Erythroblast (primary cell): ENCODE data around the gene NXN.
"Not testable (repeated sequence)": the region's sequence is repeated elsewhere in the genome, so short reads cannot be mapped to it uniquely, and the experiment has no call there.

ENCODE experiments used
- DNase-seq, 2 experiments: peaks; one replicate each; lab custom pipeline; 2025; lab: John Stamatoyannopoulos, UW
- GATA1 ChIP-seq: IDR thresholded peaks from 2 replicates; pipeline ENCODE4 v1.6.1; 2011; ENCODE audit warnings: low read depth, mild to moderate bottlenecking, control low read depth, low read length, moderate library complexity
- POLR2A ChIP-seq: IDR thresholded peaks from 2 replicates; pipeline ENCODE4 v1.6.1; 2011; ENCODE audit warnings: mild to moderate bottlenecking, low read length

Gene NXN

DNA sequence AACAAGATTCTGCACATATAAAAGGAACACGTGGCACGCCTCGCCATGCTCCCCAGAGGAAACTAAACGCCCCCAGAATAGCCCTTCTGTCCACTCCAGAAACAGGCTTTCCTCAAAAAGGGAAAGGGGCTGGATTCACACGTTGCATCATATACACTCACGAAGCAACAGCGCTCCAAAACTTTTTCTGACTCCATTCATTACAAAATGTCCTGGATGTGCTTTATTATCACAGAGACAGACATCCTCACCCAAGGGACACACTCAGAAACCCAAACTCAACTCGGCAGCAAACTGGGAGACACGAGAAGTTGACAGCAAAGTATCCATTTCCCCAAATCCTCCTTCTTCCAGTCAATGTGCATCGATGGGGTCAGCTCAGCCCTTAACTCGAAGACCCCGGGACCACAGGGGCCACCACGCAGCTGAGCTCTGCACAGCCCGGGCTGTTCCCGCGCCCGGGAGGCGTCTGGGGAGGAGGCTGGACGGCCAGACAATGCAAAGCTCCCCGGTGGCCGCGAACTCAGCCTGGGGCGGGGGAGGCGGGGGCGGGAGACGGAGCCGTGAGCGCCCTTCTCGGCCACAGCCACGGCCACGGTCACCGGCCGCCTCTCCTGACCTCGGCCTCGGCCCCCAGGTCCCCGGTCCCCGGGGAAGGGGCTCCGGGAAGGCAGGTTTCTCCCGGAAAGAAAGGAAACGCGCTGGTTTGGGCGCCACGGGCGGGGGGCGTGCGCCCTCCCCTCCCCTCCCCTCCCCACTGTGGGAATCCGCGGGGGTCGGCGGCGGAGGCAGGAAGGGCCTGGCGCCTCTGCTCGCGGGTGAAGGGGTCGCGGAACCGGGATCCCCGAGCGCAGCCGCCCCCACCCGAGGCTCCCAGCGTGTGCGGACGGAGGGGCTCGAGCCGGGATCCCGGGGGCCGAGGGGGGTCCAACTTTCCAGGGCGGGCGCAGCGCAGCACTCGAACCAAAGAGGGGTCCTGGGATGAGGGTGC lies 1.2 kb downstream of the NXN start:
- no peak for DNase-seq
- no peak for TF ChIP-seq POLR2A
- TF ChIP-seq GATA1, result no peak

GRCh38 chr17:977166-977565 lies 2.4 kb downstream of the NXN start:
- TF ChIP-seq GATA1, result no peak
- no peak for TF ChIP-seq POLR2A

DNA sequence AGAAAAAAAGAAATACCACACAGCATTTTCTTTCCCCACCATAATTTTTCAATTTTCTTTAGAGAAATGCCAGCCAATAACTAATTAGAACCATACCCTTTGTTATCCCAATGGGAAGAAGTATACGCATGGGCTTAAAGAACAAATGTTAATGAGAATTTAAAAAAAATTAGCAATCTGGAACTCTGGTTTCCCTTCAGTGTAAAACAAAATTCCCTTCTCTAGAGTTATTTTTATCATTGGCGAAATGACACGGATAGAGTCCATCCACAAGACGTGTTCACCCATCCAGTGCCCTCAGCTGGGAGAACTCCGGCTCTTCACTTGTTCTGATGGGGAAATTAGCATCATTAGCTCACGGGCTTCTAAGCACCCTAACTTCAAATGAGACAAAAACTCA lies 3.3 kb downstream of the NXN start:
- no peak for DNase-seq
- TF ChIP-seq POLR2A (no peak), GATA1 (no peak)

More at GRCh38 chr17:977166-977565, 2.4 kb downstream of the NXN start:
- no peak for DNase-seq

GRCh38 chr17:975371-975915 lies 4.1 kb downstream of the NXN start:
- TF ChIP-seq POLR2A (no peak), GATA1 (no peak)
- DNase-seq, result no peak

DNA sequence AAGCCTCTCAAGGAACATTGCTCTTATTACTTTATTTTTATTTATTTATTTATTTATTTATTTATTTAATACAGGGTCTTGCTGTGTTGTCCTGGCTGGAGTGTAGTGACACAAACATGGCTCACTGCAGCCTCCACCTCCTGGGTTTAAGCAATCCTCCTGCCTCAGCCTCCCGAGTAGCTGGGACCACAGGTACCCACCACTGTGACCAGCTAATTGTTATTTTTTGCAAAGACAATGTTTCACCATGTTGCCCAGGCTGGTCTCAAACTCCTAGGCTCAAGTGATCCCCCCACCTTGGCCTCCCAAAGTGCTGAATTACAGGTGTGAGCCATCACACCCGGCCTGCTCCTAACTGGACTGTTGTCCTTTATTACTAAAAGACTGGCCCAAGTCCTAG lies 4.8 kb downstream of the NXN start:
- DNase-seq, result not testable (repeated sequence)

DNA sequence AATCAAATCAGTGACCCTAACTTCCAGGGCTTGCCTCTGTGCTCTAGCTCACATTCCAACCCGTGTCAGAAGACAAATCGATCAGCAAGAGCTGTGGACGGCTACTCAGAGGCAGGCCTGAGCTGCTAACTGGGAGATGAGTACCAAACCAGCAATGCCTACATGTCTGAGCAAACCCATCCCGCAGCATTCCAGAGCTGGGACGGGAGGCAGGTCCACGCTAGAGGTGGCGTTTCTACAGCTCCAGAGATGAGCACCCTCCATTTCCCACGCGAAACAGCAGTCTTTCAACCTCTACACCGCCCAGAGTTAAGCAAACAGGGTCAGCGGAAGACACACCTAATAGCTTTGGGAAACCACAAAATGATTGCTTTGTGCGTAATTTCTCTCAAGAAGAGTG lies 6.5 kb downstream of the NXN start:
- DNase-seq, result no peak
- no peak for TF ChIP-seq POLR2A
- no peak for TF ChIP-seq GATA1

DNA sequence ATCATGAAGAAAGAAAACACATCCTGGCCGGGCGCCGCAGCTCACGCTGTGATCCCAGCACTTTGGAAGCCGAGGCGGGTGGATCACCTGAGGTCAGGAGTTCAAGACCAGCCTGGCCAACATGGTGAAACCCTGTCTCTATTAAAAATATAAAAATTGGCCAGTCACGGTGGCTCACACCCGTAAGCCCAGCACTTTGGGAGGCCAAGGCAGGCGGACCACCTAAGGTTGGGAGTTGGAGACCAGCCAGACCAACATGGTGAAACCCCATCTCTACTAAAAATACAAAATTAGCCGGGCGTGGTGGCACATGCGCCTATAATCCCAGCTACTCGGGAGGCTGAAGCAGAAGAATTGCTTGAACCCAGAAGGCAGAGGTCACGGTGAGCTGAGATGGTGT lies 7.7 kb downstream of the NXN start:
- DNase-seq, result not testable (repeated sequence)

GRCh38 chr17:970364-970763 lies 9.2 kb downstream of the NXN start:
- DNase-seq, result no peak
- TF ChIP-seq GATA1 (no peak), POLR2A (no peak)

DNA sequence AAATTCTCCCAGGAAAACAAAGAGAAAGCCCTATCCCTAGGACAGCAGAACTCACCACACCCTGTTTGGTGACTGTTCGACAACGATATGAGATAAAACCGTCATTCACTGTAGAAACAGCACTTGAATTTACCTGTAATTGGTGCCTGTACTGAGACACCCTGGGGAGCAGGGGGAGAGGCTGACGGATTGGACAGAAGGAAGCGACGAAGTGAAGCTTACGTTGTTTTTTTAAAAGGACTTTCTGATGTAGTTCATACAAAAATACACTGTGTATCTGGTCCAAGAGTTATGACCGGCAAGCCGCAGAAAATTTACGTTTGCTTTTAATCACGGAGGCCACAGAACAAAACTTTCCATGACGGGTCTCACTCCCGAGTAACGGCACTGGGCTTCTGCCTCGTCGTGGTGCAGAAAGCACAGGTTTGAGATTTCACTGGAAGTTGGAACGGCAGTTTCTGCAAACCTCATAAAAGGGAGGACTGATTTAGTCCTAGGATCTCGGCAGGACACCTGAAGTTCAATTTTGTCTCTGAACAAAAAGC lies 9.7 kb downstream of the NXN start:
- peak in 1 of 2 experiments; percentile 26 for DNase-seq

GRCh38 chr17:968812-969730 lies 10.5 kb downstream of the NXN start:
- TF ChIP-seq GATA1, result no peak
- TF ChIP-seq POLR2A, result no peak
- DNase-seq, result no peak

More for the DNA sequence above, 9.7 kb downstream of the NXN start:
- TF ChIP-seq GATA1 (no peak), POLR2A (no peak)

- no peak for DNase-seq
- TF ChIP-seq GATA1, result no peak
- TF ChIP-seq POLR2A, result no peak
These were observed 12.5 kb downstream of the NXN start for GRCh38 chr17:967122-967521.

DNA sequence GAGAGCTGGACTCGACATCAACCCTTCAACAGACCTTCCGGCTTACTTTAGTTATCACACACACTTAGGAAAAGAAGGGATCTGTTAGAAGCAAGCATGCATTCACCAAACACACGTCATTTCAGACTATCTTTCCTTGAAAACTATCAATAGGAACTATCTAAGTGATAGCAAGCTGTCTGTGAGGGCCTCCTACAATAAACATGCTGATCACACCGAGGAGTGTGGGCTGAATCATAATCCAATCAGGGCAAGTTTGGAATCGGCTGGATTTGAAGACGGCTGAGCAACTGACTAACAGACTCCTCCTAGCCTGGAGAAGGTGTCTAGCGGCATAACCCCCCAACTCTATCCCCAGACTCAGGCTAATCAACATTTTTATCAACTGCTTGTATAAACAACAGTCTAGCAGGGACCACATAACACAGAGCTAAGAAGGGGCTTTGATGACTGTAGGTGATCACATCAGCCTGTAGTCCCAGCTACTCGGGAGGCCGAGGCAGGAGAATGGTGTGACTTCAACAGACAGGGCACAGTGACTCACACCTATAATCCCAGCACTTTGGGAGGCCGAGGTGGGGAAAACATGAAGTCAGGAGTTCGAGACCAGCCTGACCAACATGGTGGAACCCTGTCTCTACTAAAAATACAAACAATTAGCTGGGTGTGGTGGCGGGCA lies 14.1 kb downstream of the NXN start:
- DNase-seq, result no peak
- no peak for TF ChIP-seq POLR2A
- TF ChIP-seq GATA1, result no peak

- no peak for DNase-seq
- TF ChIP-seq POLR2A (no peak), GATA1 (no peak)
These were observed 14.7 kb downstream of the NXN start for GRCh38 chr17:964876-965275.

DNA sequence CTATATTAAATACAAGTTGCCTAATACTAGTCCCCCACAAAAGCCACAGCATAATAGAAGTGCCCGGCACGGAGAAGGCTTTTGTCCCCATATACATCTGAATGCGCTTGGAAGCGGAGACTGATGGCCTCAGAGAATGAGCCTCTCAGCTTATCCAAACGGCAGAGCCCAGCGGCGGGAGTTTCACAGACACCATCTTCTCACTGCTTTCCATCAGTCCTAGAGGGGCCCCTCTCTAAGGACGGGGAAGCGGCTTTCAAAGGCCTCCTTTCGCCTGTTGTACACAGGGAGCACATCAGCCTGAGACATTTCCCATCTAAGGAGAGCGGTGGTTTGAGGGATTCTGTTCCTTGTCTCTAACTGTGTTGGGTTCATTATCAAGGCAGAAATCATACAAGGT lies 16.9 kb downstream of the NXN start:
- TF ChIP-seq GATA1, result no peak
- TF ChIP-seq POLR2A, result no peak

More for the DNA sequence above, 16.9 kb downstream of the NXN start:
- DNase-seq, result no peak
